Natural killer cell (primary cell): ENCODE measurements around the gene NEAT1. TPM values are rescaled to one million over a fixed set of nuclear protein-coding genes. Genes with fewer than 3 reads are reported as not detected.
A peak's percentile ranks its signal among the peaks of the same experiment; 100 is the strongest.

Source experiments
- ATAC-seq, 3 donors: fragments of 150-1000 bp in 2 of 3; fragments of 200-7000 bp in 1 of 3; cut with Tn5 transposase; 1 replicate in 1 of 3; 2 replicates in 2 of 3; pipeline ENCODE4 v1.10.0; 2021; ENCODE audit warnings: mild to moderate bottlenecking in 2 of 3, moderate library complexity in 2 of 3
- DNase-seq, 2 donors: peaks; one replicate each; pipeline versions ENCODE4 v3.0.0 to v3.0.0-alpha.2; 2013 to 2021; ENCODE audit warnings: mixed read lengths in 1 of 2
- H3K27ac ChIP-seq: one replicate; pipeline ENCODE4 v1.5.1; 2013; ENCODE audit warnings: mild to moderate bottlenecking, low read length
- H3K27me3 ChIP-seq: one replicate; pipeline ENCODE4 v1.6.1; 2013; ENCODE audit warnings: low read length; ENCODE audit not compliant: control insufficient read depth, insufficient read depth
- H3K36me3 ChIP-seq: one replicate; pipeline ENCODE4 v1.6.1; 2013; ENCODE audit warnings: low read length; ENCODE audit not compliant: control insufficient read depth, insufficient read depth
- H3K4me1 ChIP-seq: one replicate; pipeline ENCODE4 v1.6.1; 2013; ENCODE audit warnings: low read length; ENCODE audit not compliant: control insufficient read depth, insufficient read depth
- H3K4me3 ChIP-seq: one replicate; pipeline ENCODE4 v1.5.1; 2013; ENCODE audit warnings: low read length
- H3K9me3 ChIP-seq: one replicate; pipeline ENCODE4 v1.6.1; 2013; ENCODE audit warnings: low read length; ENCODE audit not compliant: control insufficient read depth, insufficient read depth
- H3K27ac Mint-ChIP-seq, 2 donors: one replicate each; pipeline ENCODE4 v1.8.0; 2022; ENCODE audit warnings: mild to moderate bottlenecking in 2 of 2, mixed read lengths in 2 of 2, moderate library complexity in 1 of 2
- H3K27me3 Mint-ChIP-seq, 2 donors: one replicate each; pipeline ENCODE4 v1.8.0; 2022; ENCODE audit warnings: low read depth in 2 of 2, mixed read lengths in 2 of 2
- H3K36me3 Mint-ChIP-seq: one replicate; pipeline ENCODE4 v1.8.0; 2022; ENCODE audit warnings: mixed read lengths
- H3K4me1 Mint-ChIP-seq, 2 donors: one replicate each; pipeline ENCODE4 v1.8.0; 2022; ENCODE audit warnings: mixed read lengths in 2 of 2
- H3K4me3 Mint-ChIP-seq: one replicate; pipeline ENCODE4 v1.8.0; 2022; ENCODE audit warnings: mild to moderate bottlenecking, moderate library complexity, mixed read lengths
- H3K9me3 Mint-ChIP-seq, 2 donors: one replicate each; pipeline ENCODE4 v1.8.0; 2022; ENCODE audit warnings: mixed read lengths in 2 of 2
- WGBS: methylation state at CpG from one replicate; pipeline ENCODE4 v1.1.7; 2013; ENCODE audit warnings: missing lambda C conversion rate; ENCODE audit not compliant: insufficient coverage; 5-methylcytosine and 5-hydroxymethylcytosine counted together
- intact Hi-C: fragments of 100-400 bp; cut with micrococcal nuclease; formaldehyde crosslinking; loops from one replicate; pipeline ENCODE4 v1.14.2; 2022
- total RNA-seq, 4 donors: library from RNA; stranded (reverse); fragments of 120-200 nt in 1 of 4; gene quantifications; one replicate each; pipeline versions ENCODE4 v1.2.3 to v1.2.4, GENCODE V29; 2013 to 2022
- TF ChIP-seq, protein P1 (sequence below): fragments of 200-600 bp; IDR thresholded peaks from one replicate; pipeline ENCODE4 v1.8.0; 2022; ENCODE audit warnings: antibody characterized with exemption

Gene NEAT1
- total RNA-seq, 3 donors from 2014 or later (not counting 1 experiment from before 2014, with no cell fraction given), result 1,031 to 1,768 (median 1,493) TPM

DNA sequence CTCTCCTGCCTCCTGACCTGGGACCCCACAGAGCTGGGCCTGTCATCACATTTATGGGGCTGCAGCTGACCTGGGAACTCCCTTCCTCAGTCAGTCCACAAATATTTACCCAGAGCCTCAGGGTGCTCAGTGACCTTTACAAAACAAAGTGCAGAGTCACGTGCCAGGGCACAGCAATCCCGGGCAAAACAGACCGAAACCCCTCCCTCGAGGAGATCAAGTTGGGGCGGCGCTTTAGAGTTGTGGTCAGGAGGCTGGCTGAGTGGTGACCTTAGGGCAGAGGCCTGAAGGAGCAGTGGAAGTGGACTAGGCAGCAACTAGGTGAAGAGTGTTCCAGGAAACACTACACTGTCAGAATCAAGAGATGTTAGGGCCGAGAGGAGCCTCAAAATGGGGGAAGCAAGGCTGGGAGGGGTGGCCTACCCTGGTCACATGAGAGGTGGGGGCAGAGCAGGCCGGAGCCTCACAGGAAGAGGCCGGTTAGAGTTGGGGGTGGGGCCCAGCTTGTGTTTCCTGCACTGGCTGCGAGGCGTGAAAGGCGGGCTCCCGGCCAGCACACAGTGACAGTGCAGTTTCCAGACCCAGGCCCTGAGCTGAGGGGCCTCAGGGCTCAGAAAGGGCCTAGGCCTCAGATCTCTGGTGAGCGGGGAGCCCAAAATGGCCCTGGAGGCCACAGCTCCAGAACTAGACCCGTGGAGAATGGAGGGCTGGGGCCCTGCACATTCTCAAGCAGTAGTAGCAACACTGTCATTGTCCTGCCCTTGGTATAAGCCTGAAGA, 3.7 kb upstream of the NEAT1 start:
- Mint-ChIP-seq H3K9me3 (no peaks in the 10 kb centered on the region), H3K4me3 (peak overlapping the region; percentile 88), H3K4me1 (peaks cover 69 to 79% of the 10 kb centered on the region in 2 donors), H3K36me3 (no peaks in the 10 kb centered on the region), H3K27ac (peak overlapping the region; percentile 98 to 100), H3K27me3 (peaks cover 0 to 5% of the 10 kb centered on the region in 2 donors)
- no peaks in the 10 kb centered on the region for H3K27me3 ChIP-seq
- DNase-seq, result peak; percentile 84 to 89
- peaks cover 3% of the 10 kb centered on the region for H3K36me3 ChIP-seq
- peaks cover 69% of the 10 kb centered on the region for H3K4me1 ChIP-seq
- 0% methylated on average over 15 of the region's 15 CpGs for WGBS
- intact Hi-C loops, result loop anchor here (1.0 to 5.0 kb wide), 3 partner anchors 7 to 153 kb away; partner anchors contain the start of genes FAM89B and ZNRD2
- H3K9me3 ChIP-seq, result no peaks in the 10 kb centered on the region
- peak overlapping the region; percentile 39 for H3K4me3 ChIP-seq
- peak; percentile 49 to 77 (median 61) for ATAC-seq
- H3K27ac ChIP-seq, result peak overlapping the region; percentile 100
- TF ChIP-seq, protein P1, sequence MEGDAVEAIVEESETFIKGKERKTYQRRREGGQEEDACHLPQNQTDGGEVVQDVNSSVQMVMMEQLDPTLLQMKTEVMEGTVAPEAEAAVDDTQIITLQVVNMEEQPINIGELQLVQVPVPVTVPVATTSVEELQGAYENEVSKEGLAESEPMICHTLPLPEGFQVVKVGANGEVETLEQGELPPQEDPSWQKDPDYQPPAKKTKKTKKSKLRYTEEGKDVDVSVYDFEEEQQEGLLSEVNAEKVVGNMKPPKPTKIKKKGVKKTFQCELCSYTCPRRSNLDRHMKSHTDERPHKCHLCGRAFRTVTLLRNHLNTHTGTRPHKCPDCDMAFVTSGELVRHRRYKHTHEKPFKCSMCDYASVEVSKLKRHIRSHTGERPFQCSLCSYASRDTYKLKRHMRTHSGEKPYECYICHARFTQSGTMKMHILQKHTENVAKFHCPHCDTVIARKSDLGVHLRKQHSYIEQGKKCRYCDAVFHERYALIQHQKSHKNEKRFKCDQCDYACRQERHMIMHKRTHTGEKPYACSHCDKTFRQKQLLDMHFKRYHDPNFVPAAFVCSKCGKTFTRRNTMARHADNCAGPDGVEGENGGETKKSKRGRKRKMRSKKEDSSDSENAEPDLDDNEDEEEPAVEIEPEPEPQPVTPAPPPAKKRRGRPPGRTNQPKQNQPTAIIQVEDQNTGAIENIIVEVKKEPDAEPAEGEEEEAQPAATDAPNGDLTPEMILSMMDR, result no peak

DNA sequence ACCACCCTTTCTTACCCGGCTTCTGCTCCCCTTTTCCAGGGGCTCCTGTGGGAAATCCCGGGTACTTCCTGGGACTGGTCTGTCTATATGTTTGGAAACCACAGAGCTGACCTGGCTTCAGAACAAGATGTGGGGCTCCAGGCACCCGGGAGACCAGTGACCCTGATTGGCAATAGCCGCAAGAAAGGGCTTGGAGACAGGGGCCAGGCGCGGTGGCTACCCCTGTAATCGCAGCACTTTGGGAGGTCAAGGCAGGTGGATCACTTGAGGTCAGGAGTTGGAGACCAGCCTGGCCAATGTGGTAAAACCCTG, 3.2 kb upstream of the NEAT1 start:
- Histone ChIP-seq H3K27me3 (no peaks in the 10 kb centered on the region), H3K27ac (peak overlapping the region; percentile 100), H3K9me3 (no peaks in the 10 kb centered on the region), H3K36me3 (no peaks in the 10 kb centered on the region), H3K4me3 (peak overlapping the region; percentile 39), H3K4me1 (peaks cover 69% of the 10 kb centered on the region)
- no peak for ATAC-seq
- intact Hi-C loops, result loop anchor here (5.0 kb wide), 2 partner anchors 52 to 153 kb away; partner anchors contain the start of genes FAM89B and ZNRD2
- 23% methylated on average over 7 of the region's 7 CpGs for WGBS
- Mint-ChIP-seq H3K4me1 (peaks cover 75 to 84% of the 10 kb centered on the region in 2 donors), H3K27me3 (peaks cover 0 to 5% of the 10 kb centered on the region in 2 donors), H3K4me3 (peak overlapping the region; percentile 88), H3K9me3 (no peaks in the 10 kb centered on the region), H3K36me3 (no peaks in the 10 kb centered on the region), H3K27ac (peak overlapping the region; percentile 98 to 100)
- no peak for DNase-seq
- TF ChIP-seq, protein P1, result no peak

DNA sequence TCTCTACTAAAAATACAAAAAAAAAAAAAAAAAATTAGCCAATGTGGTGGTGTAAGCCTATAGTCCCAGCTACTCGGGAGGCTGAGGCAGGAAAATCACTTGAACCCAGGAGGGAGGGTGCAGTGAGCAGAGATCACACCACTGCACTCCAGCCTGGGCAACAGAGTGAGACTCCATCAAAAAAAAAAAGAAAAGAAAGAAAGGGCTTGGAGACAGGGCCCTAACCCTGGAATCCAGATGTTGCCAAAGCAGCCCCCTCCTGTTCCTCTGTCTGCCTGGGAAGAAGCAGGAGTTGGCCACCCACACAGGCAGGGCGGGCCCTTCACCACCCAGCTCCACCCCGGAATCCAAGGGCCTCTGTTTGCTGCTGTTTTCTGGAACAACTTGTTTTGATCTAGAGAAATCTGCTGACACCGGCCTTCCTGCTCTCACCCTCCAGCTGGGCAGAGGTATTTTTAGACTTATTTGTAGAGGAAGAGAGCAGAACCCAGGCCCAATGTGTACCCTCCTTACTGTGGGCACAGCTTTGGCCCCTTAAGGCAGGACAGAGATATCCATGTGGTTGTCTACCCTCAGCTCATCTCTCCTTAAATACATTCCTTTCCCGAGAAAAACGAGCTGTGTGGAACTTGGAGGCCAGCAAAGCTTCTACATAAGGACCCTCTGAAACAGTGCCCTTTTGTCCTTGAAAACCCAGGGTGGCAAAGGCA, 2.7 kb upstream of the NEAT1 start:
- TF ChIP-seq, protein P1, result no peak
- Mint-ChIP-seq H3K9me3 (no peaks in the 10 kb centered on the region), H3K27ac (peak overlapping the region; percentile 98 to 100), H3K27me3 (peaks cover 0 to 5% of the 10 kb centered on the region in 2 donors), H3K4me3 (peak overlapping the region; percentile 88), H3K4me1 (peaks cover 80 to 90% of the 10 kb centered on the region in 2 donors), H3K36me3 (no peaks in the 10 kb centered on the region)
- Histone ChIP-seq H3K9me3 (no peaks in the 10 kb centered on the region), H3K4me1 (peaks cover 69% of the 10 kb centered on the region), H3K27me3 (no peaks in the 10 kb centered on the region), H3K27ac (peak overlapping the region; percentile 100), H3K4me3 (peak overlapping the region; percentile 13), H3K36me3 (no peaks in the 10 kb centered on the region)
- no peak for ATAC-seq
- peak in 1 of 2 donors; percentile 70 for DNase-seq
- intact Hi-C loops, result loop anchor here (5.0 kb wide), 2 partner anchors 53 to 152 kb away; partner anchors contain the start of genes FAM89B and ZNRD2
- 3% methylated on average over 6 of the region's 6 CpGs for WGBS
